Right cardiac atrium (tissue), 5 donors: ENCODE measurements around the gene NFRKB. TPM values are rescaled to one million over a fixed set of nuclear protein-coding genes. Genes with fewer than 3 reads are reported as not detected.
"Not testable (repeated sequence)": the region's sequence is repeated elsewhere in the genome, so short reads cannot be mapped to it uniquely, and the experiment has no call there.

ENCODE experiments used
- ATAC-seq, 2 donors: fragments of 200-7000 bp; cut with Tn5 transposase; one replicate each; pipeline versions ENCODE4 v1.8.0 to v1.9.1; 2020; ENCODE audit warnings: moderate library complexity in 2 of 2, mild to moderate bottlenecking in 1 of 2
- DNase-seq, 3 donors: peaks; one replicate each; pipeline ENCODE4 v3.0.0-alpha.2; 2020
- H3K27ac ChIP-seq: one replicate; pipeline ENCODE4 v1.5.1; 2013; ENCODE audit warnings: mild to moderate bottlenecking, low read length, control low read depth, moderate library complexity
- H3K27me3 ChIP-seq: one replicate; pipeline ENCODE4 v1.6.1; 2013; ENCODE audit not compliant: control insufficient read depth, insufficient read depth
- H3K4me1 ChIP-seq: one replicate; pipeline ENCODE4 v1.6.1; 2013; ENCODE audit warnings: low read length; ENCODE audit not compliant: control insufficient read depth, insufficient read depth
- H3K4me3 ChIP-seq: one replicate; pipeline ENCODE4 v1.5.1; 2013; ENCODE audit warnings: low read length, control low read depth
- H3K9me3 ChIP-seq: one replicate; pipeline ENCODE4 v1.6.1; 2013; ENCODE audit warnings: low read length; ENCODE audit not compliant: control insufficient read depth
- WGBS: extraction: QIAGEN DNeasy Blood & Tissue Kit; methylation state at CpG from one replicate; pipeline ENCODE4 v1.1.7; 2013; 5-methylcytosine and 5-hydroxymethylcytosine counted together
- intact Hi-C, 4 donors: fragments of 100-400 bp; cut with DNase I; formaldehyde crosslinking; loops; one replicate each; pipeline versions ENCODE4 v1.11.0 to v1.14.0; 2022 to 2023
- polyA plus RNA-seq: library from polyadenylated mRNA; stranded (reverse); fragments of 200-250 nt; gene quantifications from one replicate; pipeline ENCODE4 v1.2.3, GENCODE V29; 2013
- total RNA-seq, 4 donors: library from RNA; stranded (reverse); fragmentation: NEBNext Ultra II Directional; extraction: Animal tissue kit (Norgen Biotek cat#: 25700); gene quantifications; one replicate each; pipeline ENCODE4 v1.2.1, GENCODE V29; 2021
- donor health status: healthy with polysubstance abuse.
- donor health status: DM: no; HTN: yes; CAD: no.
- donor health status: DM: no; HTN: no; CAD: no.
- donor health status: DM: no; HTN: yes; CAD: no; lungs with severe emphysema.
- donor health status: DM: yes; HTN: yes; CAD: no.

NFRKB gene
- total and polyA plus RNA-seq, 5 donors = 4.2 to 11.7 (median 9.7) TPM

GRCh38 chr11:129861702-129862522, 33.5 kb downstream of the NFRKB start:
- Histone ChIP-seq H3K9me3 (no peaks in the 10 kb centered on the region), H3K27ac (no peak overlapping the region), H3K27me3 (no peaks in the 10 kb centered on the region), H3K4me3 (no peak overlapping the region), H3K4me1 (peaks cover 2% of the 10 kb centered on the region)
- DNase-seq = peak in 2 of 3 donors; percentile 39 to 78
- ATAC-seq = peak; percentile 80 to 83
- intact Hi-C loops = no loop called here
- WGBS = 58% methylated on average over 16 of the region's 16 CpGs

- H3K4me3 ChIP-seq = no peak overlapping the region
- 89% methylated on average over 8 of the region's 8 CpGs for WGBS
- peaks cover 6% of the 10 kb centered on the region for H3K4me1 ChIP-seq
- DNase-seq = no peak
- ATAC-seq = no peak
- H3K9me3 ChIP-seq = no peaks in the 10 kb centered on the region
- intact Hi-C loops = no loop called here
- H3K27ac ChIP-seq = no peak overlapping the region
- no peaks in the 10 kb centered on the region for H3K27me3 ChIP-seq
Observed at GRCh38 chr11:129856036-129856435, 39.3 kb downstream of the NFRKB start.

GRCh38 chr11:129855086-129855485, 40.3 kb downstream of the NFRKB start:
- Histone ChIP-seq H3K4me1 (peaks cover 6% of the 10 kb centered on the region), H3K9me3 (no peaks in the 10 kb centered on the region), H3K27me3 (no peaks in the 10 kb centered on the region), H3K27ac (no peak overlapping the region), H3K4me3 (no peak overlapping the region)
- ATAC-seq = peak in 1 of 2 donors; percentile 19
- 88% methylated on average over 11 of the region's 11 CpGs for WGBS
- DNase-seq = peak in 1 of 3 donors; percentile 65
- intact Hi-C loops = no loop called here

GRCh38 chr11:129854232-129854805, 41.1 kb downstream of the NFRKB start:
- DNase-seq (no peak), ATAC-seq (no peak)
- peaks cover 6% of the 10 kb centered on the region for H3K4me1 ChIP-seq
- intact Hi-C loops = no loop called here
- no peaks in the 10 kb centered on the region for H3K27me3 ChIP-seq
- H3K9me3 ChIP-seq = no peaks in the 10 kb centered on the region
- H3K4me3 ChIP-seq = no peak overlapping the region
- H3K27ac ChIP-seq = no peak overlapping the region
- 82% methylated on average over 7 of the region's 7 CpGs for WGBS

GRCh38 chr11:129853518-129854231, 41.7 kb downstream of the NFRKB start:
- no peak overlapping the region for H3K27ac ChIP-seq
- intact Hi-C loops = no loop called here
- DNase-seq (peak in 2 of 3 donors; percentile 40 to 75), ATAC-seq (peak; percentile 55 to 59)
- H3K27me3 ChIP-seq = no peaks in the 10 kb centered on the region
- H3K9me3 ChIP-seq = no peaks in the 10 kb centered on the region
- 11% methylated on average over 10 of the region's 10 CpGs for WGBS
- peaks cover 6% of the 10 kb centered on the region for H3K4me1 ChIP-seq
- no peak overlapping the region for H3K4me3 ChIP-seq

- Histone ChIP-seq H3K27ac (no peak overlapping the region), H3K9me3 (no peaks in the 10 kb centered on the region), H3K4me3 (no peak overlapping the region), H3K4me1 (peaks cover 6% of the 10 kb centered on the region), H3K27me3 (no peaks in the 10 kb centered on the region)
- no peak for DNase-seq
- 86% methylated on average over 15 of the region's 15 CpGs for WGBS
- no peak for ATAC-seq
- intact Hi-C loops = no loop called here
Observed at GRCh38 chr11:129852125-129852740, 43.1 kb downstream of the NFRKB start.

GRCh38 chr11:129849447-129850130, 45.8 kb downstream of the NFRKB start:
- Histone ChIP-seq H3K27me3 (no peaks in the 10 kb centered on the region), H3K4me3 (no peak overlapping the region), H3K4me1 (peaks cover 6% of the 10 kb centered on the region), H3K27ac (no peak overlapping the region), H3K9me3 (no peaks in the 10 kb centered on the region)
- ATAC-seq (no peak), DNase-seq (no peak)
- 90% methylated on average over 15 of the region's 15 CpGs for WGBS
- intact Hi-C loops = no loop called here

GRCh38 chr11:129847361-129847760, 48.0 kb downstream of the NFRKB start:
- DNase-seq, H3K27ac ChIP-seq, H3K27me3 ChIP-seq, H3K4me1 ChIP-seq, H3K9me3 ChIP-seq, H3K4me3 ChIP-seq, intact Hi-C loops, ATAC-seq: not testable (repeated sequence)
- WGBS = 45% methylated on average over 1 of the region's 3 CpGs

- no peak overlapping the region for H3K4me3 ChIP-seq
- H3K4me1 ChIP-seq = no peaks in the 10 kb centered on the region
- intact Hi-C loops = no loop called here
- H3K27me3 ChIP-seq = no peaks in the 10 kb centered on the region
- 64% methylated on average over 6 of the region's 6 CpGs for WGBS
- no peak overlapping the region for H3K27ac ChIP-seq
- DNase-seq (no peak), ATAC-seq (peak in 1 of 2 donors; percentile 72)
- H3K9me3 ChIP-seq = no peaks in the 10 kb centered on the region
Observed at GRCh38 chr11:129846508-129847335, 48.7 kb downstream of the NFRKB start.
